ENCODE measurements around the gene TMEM131. TPM values are rescaled to one million over a fixed set of nuclear protein-coding genes. Genes with fewer than 3 reads are reported as not detected.

TMEM131 gene
- total RNA-seq, 1 experiment from 2014 or later = 28.9 TPM

DNA sequence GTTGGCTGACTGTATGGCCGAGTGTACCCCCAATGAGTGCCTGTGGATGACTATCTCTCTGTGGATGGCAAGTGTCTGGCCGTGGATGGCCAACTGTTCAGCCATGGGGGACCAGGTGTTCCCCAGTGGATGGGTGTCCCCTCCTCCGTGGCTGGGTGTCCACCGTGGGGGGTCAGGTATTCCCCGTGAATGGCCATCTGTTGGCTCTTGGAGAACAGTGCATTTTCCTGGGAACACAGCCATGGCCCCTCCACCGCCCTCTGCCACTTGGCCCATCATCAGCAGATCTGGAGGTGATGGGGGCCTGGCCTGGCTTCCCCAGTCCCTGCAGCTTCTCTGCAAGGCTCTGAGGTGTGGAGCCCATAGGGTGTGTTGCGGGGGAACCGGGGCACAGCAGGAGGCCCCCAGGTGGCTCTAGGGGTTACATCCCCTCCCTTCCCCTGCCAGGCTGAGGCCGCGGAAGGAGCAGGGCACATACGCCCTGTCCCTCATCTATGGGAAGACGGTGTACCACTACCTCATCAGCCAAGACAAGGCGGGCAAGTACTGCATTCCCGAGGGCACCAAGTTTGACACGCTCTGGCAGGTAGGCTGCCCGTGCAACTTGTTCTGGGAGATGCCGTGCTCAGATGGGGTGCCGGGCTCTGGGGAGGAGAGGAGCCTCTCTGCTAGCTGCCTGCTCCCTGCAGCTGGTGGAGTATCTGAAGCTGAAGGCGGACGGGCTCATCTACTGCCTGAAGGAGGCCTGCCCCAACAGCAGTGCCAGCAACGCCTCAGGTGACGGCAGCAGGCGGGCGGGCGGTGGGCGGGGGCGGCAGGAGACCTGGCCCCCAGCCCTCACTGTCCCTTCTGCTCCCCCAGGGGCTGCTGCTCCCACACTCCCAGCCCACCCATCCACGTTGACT lies 263.1 kb downstream of the TMEM131 start:
- H3K4me1 ChIP-seq (ENCODE audit: insufficient read depth, low read length, poor library complexity, severe bottlenecking) = no peaks in the 10 kb centered on the region
- H3K36me3 ChIP-seq (ENCODE audit: insufficient read depth, low read length, poor library complexity, severe bottlenecking) = no peaks in the 10 kb centered on the region
- no peak for DNase-seq (ENCODE audit: low spot score)
- H3K27me3 ChIP-seq (replicated peaks; ENCODE audit: insufficient read depth, low read depth, low read length, poor library complexity) = no peaks in the 10 kb centered on the region
- H3K4me3 ChIP-seq (ENCODE audit: low read depth, low read length, poor library complexity, severe bottlenecking) = no peak overlapping the region
- intact Hi-C loops (cut with micrococcal nuclease; ENCODE audit: unreplicated experiment) = no loop called here
- ChIA-PET POLR2A (ENCODE audit: low non-redundant PET) (no interaction called here), CTCF (no interaction called here)
- no peak overlapping the region for H3K27ac ChIP-seq (ENCODE audit: low read depth, low read length, poor library complexity, severe bottlenecking)
- no peaks in the 10 kb centered on the region for H3K9me3 ChIP-seq (ENCODE audit: low read depth, low read length, poor library complexity, severe bottlenecking)
- BruUV-seq (replicated peaks) = no TSS peak
- TF ChIP-seq, protein P1, sequence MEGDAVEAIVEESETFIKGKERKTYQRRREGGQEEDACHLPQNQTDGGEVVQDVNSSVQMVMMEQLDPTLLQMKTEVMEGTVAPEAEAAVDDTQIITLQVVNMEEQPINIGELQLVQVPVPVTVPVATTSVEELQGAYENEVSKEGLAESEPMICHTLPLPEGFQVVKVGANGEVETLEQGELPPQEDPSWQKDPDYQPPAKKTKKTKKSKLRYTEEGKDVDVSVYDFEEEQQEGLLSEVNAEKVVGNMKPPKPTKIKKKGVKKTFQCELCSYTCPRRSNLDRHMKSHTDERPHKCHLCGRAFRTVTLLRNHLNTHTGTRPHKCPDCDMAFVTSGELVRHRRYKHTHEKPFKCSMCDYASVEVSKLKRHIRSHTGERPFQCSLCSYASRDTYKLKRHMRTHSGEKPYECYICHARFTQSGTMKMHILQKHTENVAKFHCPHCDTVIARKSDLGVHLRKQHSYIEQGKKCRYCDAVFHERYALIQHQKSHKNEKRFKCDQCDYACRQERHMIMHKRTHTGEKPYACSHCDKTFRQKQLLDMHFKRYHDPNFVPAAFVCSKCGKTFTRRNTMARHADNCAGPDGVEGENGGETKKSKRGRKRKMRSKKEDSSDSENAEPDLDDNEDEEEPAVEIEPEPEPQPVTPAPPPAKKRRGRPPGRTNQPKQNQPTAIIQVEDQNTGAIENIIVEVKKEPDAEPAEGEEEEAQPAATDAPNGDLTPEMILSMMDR (conservative IDR thresholded peaks at IDR 0.05; ENCODE audit: low read depth, low read length) = no peak
- TF ChIP-seq EZH2 (IDR thresholded peaks at IDR 0.05; ENCODE audit: borderline replicate concordance, low read depth, low read length, poor library complexity, severe bottlenecking) = no peak

- DNase-seq (ENCODE audit: low spot score) = no peak
- POLR2A ChIA-PET (ENCODE audit: low non-redundant PET) = no interaction called here
- intact Hi-C loops (cut with micrococcal nuclease; ENCODE audit: unreplicated experiment) = no loop called here
- Histone ChIP-seq H3K36me3 (ENCODE audit: insufficient read depth, low read length, poor library complexity, severe bottlenecking) (no peaks in the 10 kb centered on the region), H3K27ac (ENCODE audit: low read depth, low read length, poor library complexity, severe bottlenecking) (no peak overlapping the region), H3K9me3 (ENCODE audit: low read depth, low read length, poor library complexity, severe bottlenecking) (no peaks in the 10 kb centered on the region), H3K4me1 (ENCODE audit: insufficient read depth, low read length, poor library complexity, severe bottlenecking) (no peaks in the 10 kb centered on the region), H3K27me3 (replicated peaks; ENCODE audit: insufficient read depth, low read depth, low read length, poor library complexity) (no peaks in the 10 kb centered on the region), H3K4me3 (ENCODE audit: low read depth, low read length, poor library complexity, severe bottlenecking) (no peak overlapping the region)
- CTCF ChIA-PET = no interaction called here
- TF ChIP-seq, protein P1 (conservative IDR thresholded peaks at IDR 0.05; ENCODE audit: low read depth, low read length) = no peak
- TF ChIP-seq EZH2 (IDR thresholded peaks at IDR 0.05; ENCODE audit: borderline replicate concordance, low read depth, low read length, poor library complexity, severe bottlenecking) = no peak
- BruUV-seq (replicated peaks) = no TSS peak
These were observed 264.3 kb downstream of the TMEM131 start for GRCh38 chr2:97731274-97732020.

GRCh38 chr2:97730245-97730644 lies 265.5 kb downstream of the TMEM131 start:
- CTCF ChIA-PET = no interaction called here
- Histone ChIP-seq H3K27ac (ENCODE audit: low read depth, low read length, poor library complexity, severe bottlenecking) (no peak overlapping the region), H3K4me3 (ENCODE audit: low read depth, low read length, poor library complexity, severe bottlenecking) (no peak overlapping the region), H3K9me3 (ENCODE audit: low read depth, low read length, poor library complexity, severe bottlenecking) (no peaks in the 10 kb centered on the region), H3K4me1 (ENCODE audit: insufficient read depth, low read length, poor library complexity, severe bottlenecking) (no peaks in the 10 kb centered on the region), H3K27me3 (replicated peaks; ENCODE audit: insufficient read depth, low read depth, low read length, poor library complexity) (no peaks in the 10 kb centered on the region), H3K36me3 (ENCODE audit: insufficient read depth, low read length, poor library complexity, severe bottlenecking) (no peaks in the 10 kb centered on the region)
- no peak for DNase-seq (ENCODE audit: low spot score)
- no TSS peak for BruUV-seq (replicated peaks)
- POLR2A ChIA-PET (ENCODE audit: low non-redundant PET) = no interaction called here
- intact Hi-C loops (cut with micrococcal nuclease; ENCODE audit: unreplicated experiment) = no loop called here
- TF ChIP-seq, protein P1 (conservative IDR thresholded peaks at IDR 0.05; ENCODE audit: low read depth, low read length) = no peak
- no peak for TF ChIP-seq EZH2 (IDR thresholded peaks at IDR 0.05; ENCODE audit: borderline replicate concordance, low read depth, low read length, poor library complexity, severe bottlenecking)
